Measurements from ENCODE around the gene COMMD6. TPM values are rescaled to one million over a fixed set of nuclear protein-coding genes. Genes with fewer than 3 reads are reported as not detected.

Gene COMMD6
- total and polyA plus RNA-seq, 2 of the 13 experiments (the other 11 are each of a cell fraction or from before 2014, with no cell fraction given): 97.0 to 164 TPM

- TF ChIP-seq ZNF142 (CRISPR knock-in tag; IDR thresholded peaks at IDR 0.05) (no peak; the same call in 1 of the 2 replicates), NFIC (IDR thresholded peaks at IDR 0.05; ENCODE audit: low read length) (no peak), BCL3 (CRISPR knock-in tag; IDR thresholded peaks at IDR 0.05) (peak; percentile 74; the same call in 1 of the 2 replicates), KLF9 (CRISPR knock-in tag; IDR thresholded peaks at IDR 0.05; ENCODE audit: low read depth) (peak; percentile 89; the same call in 1 of the 2 replicates), RNF2 (conservative IDR thresholded peaks at IDR 0.05; ENCODE audit: low read depth) (peak; percentile 77), KLF15 (CRISPR knock-in tag; IDR thresholded peaks at IDR 0.05; ENCODE audit: borderline replicate concordance) (no peak), MBNL3 (CRISPR knock-in tag; conservative IDR thresholded peaks at IDR 0.05) (no peak), ZNF674 (CRISPR knock-in tag; IDR thresholded peaks at IDR 0.05; ENCODE audit: low read depth) (no peak), ZBTB44 (CRISPR knock-in tag; IDR thresholded peaks at IDR 0.05) (no peak), ARID5B (CRISPR knock-in tag; IDR thresholded peaks at IDR 0.05) (peak; percentile 66), ZNF460 (CRISPR knock-in tag; IDR thresholded peaks at IDR 0.05; ENCODE audit: borderline replicate concordance) (no peak), HNF4G (IDR thresholded peaks at IDR 0.05; ENCODE audit: borderline replicate concordance, low read depth, low read length) (no peak), HNF4G (CRISPR knock-in tag; IDR thresholded peaks at IDR 0.05; ENCODE audit: borderline replicate concordance, low read depth) (no peak), ZNF263 (CRISPR knock-in tag; IDR thresholded peaks at IDR 0.05) (no peak), HES4 (CRISPR knock-in tag; IDR thresholded peaks at IDR 0.05; ENCODE audit: borderline replicate concordance) (peak; percentile 73; the same call in 1 of the 2 replicates)
Observed at GRCh38 chr13:75549262-75550158, 11.9 kb upstream of the COMMD6 start, which contains the start of gene UCHL3 (continued).

Measured in HepG2 (cell line).